ENCODE data around the gene DAZAP1.

Gene DAZAP1

DNA sequence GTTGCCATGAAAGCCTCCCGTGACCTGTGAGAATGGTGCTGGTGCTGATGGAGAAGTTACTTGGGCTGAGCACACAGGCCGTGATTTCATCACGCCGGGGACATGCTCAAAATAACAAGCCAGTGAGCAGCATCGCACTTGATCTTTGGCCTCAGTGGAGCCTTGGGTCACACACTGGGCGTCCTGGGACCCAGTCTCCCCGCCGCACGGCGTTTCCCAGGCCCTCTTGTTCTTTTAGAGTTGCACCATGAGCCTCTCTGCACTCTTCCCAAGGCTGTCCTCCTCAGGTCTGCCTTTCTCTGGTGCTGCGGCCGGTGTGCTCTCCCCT lies 33.2 kb upstream of the DAZAP1 start:
- DNase-seq: no peak
- in situ Hi-C loops (cut with HindIII; ENCODE audit: low pct_ligation_motif_present, low pct_unique_long_range_greater_than_20kb, low sequenced_read_pairs): no loop called here

DNA sequence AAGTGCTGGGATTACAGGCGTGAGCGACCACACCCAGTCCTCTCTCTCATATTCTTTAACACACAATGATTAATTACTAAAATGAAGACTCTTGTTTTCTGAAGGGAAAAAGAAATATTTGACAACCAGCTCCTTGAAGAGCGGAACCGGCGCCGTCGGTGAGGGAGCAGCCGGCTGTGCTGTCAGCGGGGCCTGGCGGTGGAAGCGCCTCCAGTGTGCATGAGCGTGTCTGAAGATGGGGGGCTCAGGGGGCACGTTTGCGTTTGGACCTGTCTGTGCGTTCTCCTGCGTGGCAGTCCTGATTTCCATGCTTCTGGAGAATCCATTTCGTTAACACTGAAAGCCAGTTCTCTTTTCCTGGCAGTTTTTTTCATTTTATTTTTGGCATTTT lies 31.0 kb upstream of the DAZAP1 start:
- in situ Hi-C loops (cut with HindIII; ENCODE audit: low pct_ligation_motif_present, low pct_unique_long_range_greater_than_20kb, low sequenced_read_pairs): no loop called here
- no peak for DNase-seq

GRCh38 chr19:1377176-1377964 lies 30.0 kb upstream of the DAZAP1 start:
- in situ Hi-C loops (cut with HindIII; ENCODE audit: low pct_ligation_motif_present, low pct_unique_long_range_greater_than_20kb, low sequenced_read_pairs): no loop called here
- no peak for DNase-seq

GRCh38 chr19:1377965-1378785 lies 29.2 kb upstream of the DAZAP1 start:
- no peak for DNase-seq
- in situ Hi-C loops (cut with HindIII; ENCODE audit: low pct_ligation_motif_present, low pct_unique_long_range_greater_than_20kb, low sequenced_read_pairs): no loop called here

DNA sequence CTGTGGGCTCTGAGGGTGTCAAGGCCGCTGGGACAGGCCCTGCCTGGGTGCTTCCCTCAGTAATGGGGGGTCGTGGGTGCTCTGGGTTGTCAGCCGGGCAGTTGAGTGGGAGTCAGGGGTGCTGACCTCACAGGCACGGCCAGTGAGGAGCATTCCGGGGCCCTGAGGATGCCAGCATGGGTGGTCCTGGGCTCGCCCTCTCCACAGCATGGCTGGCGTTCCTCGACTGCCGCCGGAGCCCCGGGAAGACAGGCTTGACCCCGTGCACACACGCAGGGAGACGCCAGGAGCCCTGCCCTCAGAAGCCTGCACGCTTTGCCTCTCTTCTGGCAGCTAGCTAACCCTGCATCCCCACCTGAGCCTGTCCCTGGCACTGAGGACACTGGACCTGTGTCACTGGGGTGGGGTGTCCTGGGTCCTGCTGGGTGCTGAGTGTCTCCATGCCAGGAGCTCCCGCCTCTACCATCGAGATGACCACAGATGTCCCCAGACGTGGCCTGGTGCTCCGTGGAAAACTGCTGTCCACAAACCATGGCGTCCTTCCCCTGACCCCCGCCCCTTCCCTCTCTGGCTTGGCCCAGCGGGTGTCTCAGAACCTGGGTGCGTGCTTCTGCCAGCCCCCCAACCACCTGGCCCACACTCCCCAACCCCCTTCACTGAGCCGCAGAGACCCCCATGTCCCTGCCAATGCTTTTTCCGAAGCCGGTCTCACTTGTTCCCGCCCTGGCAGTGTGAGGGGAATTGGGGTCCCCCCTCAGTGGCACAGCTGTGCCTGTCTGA lies 28.1 kb upstream of the DAZAP1 start:
- in situ Hi-C loops (cut with HindIII; ENCODE audit: low pct_ligation_motif_present, low pct_unique_long_range_greater_than_20kb, low sequenced_read_pairs): no loop called here
- no peak for DNase-seq

DNA sequence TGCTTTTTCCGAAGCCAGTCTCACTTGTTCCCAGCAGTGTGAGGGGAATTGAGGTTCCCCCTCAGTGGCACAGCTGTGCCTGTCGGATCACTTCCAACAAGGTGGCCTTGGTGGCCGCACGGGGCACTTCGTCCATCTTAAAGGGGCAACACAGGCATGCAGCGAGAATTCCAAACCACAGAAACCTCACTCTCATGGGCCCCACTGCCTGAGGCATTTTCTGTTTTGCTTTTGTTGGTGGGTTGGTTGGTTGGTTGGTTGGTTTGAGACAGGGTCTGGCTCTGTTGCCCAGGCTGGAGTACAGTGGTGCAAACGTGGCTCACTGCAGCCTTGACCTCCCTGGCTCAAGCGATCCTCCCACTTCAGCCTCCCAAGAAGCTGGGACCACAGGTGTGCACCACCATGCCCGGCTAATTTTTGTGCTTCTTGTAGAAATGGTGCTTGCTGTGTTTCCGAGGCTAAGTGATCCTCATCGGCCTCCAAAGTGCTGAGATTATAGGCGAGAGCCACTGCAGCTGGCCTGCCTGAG lies 27.4 kb upstream of the DAZAP1 start:
- in situ Hi-C loops (cut with HindIII; ENCODE audit: low pct_ligation_motif_present, low pct_unique_long_range_greater_than_20kb, low sequenced_read_pairs): no loop called here
- no peak for DNase-seq

DNA sequence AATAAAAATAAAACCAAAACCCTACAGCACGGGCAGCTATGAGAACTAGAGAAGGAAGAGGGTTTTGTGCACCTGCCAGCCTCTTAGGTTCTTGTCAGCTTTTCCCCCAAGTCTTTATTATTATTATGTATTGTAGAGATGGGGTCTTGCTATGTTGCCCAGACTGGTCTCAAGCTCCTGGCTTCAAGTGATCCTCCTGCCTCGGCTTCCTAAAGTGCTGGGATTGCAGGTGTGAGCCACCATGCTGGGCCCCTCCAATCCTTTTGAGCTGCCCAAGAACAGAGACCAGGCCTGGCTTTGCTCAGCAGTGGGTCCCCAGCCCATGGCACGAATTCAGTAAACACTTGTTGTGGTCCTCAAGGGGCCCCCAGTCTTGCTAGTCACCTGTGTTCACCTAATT lies 25.1 kb upstream of the DAZAP1 start:
- in situ Hi-C loops (cut with HindIII; ENCODE audit: low pct_ligation_motif_present, low pct_unique_long_range_greater_than_20kb, low sequenced_read_pairs): no loop called here
- no peak for DNase-seq

- no peak for DNase-seq
- in situ Hi-C loops (cut with HindIII; ENCODE audit: low pct_ligation_motif_present, low pct_unique_long_range_greater_than_20kb, low sequenced_read_pairs): no loop called here
Measured at GRCh38 chr19:1383017-1383311, 24.4 kb upstream of the DAZAP1 start.

DNA sequence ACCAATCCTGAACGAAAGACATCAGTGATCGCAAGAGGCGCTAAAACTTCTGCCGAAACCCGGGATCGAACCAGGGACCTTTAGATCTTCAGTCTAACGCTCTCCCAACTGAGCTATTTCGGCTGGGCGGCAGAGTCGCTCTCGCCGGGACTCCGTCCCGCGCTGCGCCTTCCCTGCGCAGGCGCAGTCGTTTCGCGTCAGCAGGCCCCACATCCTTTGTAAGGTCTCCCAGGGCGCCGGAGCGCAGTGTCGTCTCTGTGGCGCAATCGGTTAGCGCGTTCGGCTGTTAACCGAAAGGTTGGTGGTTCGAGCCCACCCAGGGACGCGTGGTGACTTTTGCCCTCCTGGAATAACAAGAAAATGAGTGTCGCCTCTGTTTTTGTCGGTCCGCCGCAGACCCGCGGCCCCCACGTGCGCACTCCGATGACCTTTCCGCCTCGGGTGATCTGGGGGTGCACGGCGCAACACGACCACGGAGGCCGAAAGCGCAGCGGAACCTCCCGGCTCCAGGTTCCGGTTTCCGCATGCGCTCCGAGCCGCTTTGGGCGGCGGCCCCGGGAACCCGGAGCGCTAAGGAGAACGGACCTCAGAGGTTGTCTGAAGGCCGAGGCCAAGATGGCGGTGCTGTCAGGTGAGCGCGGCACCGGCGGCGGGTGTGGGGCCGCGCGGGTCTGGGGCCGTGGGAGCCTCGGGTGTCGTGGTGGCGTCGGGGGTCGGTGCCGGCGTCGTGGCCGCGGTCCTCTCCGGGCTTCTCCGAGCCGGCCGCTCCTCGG lies 23.9 kb upstream of the DAZAP1 start, which contains the start of gene NDUFS7:
Gene NDUFS7 (plus strand): TSS at position 596 of the 773 bp plus-strand sequence. CDS start 20 bp downstream, at position 616.
- peak; percentile 85 for DNase-seq
- in situ Hi-C loops (cut with HindIII; ENCODE audit: low pct_ligation_motif_present, low pct_unique_long_range_greater_than_20kb, low sequenced_read_pairs): no loop called here

DNA sequence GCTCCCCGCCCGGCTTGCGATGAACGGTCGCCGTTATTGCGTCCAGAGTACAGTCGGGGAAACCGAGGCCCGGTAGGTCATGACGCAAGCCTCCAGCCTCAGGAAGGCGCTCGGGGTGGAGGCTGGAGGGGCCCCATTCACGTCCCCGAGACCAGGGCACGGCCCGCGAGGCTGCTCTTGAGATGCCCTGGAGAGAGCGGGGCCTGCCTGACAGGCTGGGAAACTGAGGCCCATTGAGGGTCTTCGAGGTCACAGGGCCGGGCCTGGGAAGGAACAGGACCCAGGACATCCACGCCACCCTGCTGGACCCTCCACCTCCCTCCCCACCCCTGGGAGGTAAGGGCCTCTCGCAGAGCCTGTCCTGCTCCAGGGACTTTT lies 23.3 kb upstream of the DAZAP1 start:
- no peak for DNase-seq
- in situ Hi-C loops (cut with HindIII; ENCODE audit: low pct_ligation_motif_present, low pct_unique_long_range_greater_than_20kb, low sequenced_read_pairs): no loop called here

DNA sequence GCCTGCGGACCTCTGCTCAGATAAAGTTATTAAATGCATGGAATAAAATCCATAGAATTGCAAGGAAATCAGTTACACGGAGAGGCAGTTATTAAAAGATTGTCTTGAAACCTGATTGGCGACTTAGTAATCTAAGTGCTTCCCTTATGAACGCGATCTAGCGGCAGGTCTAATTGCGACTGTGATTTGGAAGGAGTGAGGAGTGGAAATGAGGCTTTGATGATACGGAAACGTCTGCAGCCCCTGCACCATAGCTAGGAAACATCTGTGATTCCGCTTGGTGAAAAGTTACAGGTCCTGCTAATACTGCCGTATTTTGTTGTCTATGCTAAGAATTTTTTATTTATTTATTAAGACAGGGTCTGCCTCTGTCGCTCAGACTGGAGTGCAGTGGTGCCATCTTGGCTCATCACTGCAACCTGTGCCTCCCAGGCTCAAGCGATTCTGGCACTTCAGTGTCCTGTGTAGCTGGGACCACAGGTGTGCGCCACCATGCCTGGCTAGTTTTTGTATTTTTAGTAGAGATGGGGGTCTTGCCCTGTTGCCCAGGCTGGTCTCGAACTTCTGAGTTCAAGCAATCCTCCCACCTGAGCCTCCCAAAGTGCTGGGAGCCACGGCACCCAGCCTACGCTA lies 22.8 kb upstream of the DAZAP1 start:
- in situ Hi-C loops (cut with HindIII; ENCODE audit: low pct_ligation_motif_present, low pct_unique_long_range_greater_than_20kb, low sequenced_read_pairs): no loop called here
- DNase-seq: no peak

DNA sequence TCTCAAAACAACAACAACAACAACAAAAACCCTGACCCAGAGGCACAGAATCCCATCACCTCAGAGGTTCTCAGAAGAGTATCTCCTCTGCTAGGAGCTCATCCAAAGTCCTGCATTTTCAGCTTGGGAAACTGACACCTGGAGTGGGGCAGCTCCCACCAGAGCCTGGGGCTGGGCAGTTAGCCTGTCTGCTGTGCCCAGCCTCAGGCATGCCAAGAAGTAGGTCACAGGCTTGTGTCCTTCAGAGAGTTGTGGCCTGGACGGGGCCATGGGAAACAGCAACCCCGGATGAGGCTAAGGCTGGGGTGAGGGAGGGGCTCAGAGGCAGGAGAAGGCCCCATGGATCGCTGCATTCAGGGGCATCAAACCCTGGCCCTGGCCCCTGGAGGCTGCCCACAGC lies 21.6 kb upstream of the DAZAP1 start:
- no peak for DNase-seq
- in situ Hi-C loops (cut with HindIII; ENCODE audit: low pct_ligation_motif_present, low pct_unique_long_range_greater_than_20kb, low sequenced_read_pairs): no loop called here

- in situ Hi-C loops (cut with HindIII; ENCODE audit: low pct_ligation_motif_present, low pct_unique_long_range_greater_than_20kb, low sequenced_read_pairs): no loop called here
- DNase-seq: no peak
Measured at GRCh38 chr19:1386945-1387683, 20.3 kb upstream of the DAZAP1 start.

GRCh38 chr19:1387684-1388636 lies 19.4 kb upstream of the DAZAP1 start:
- DNase-seq: no peak
- in situ Hi-C loops (cut with HindIII; ENCODE audit: low pct_ligation_motif_present, low pct_unique_long_range_greater_than_20kb, low sequenced_read_pairs): no loop called here

- in situ Hi-C loops (cut with HindIII; ENCODE audit: low pct_ligation_motif_present, low pct_unique_long_range_greater_than_20kb, low sequenced_read_pairs): no loop called here
- DNase-seq: no peak
Measured at GRCh38 chr19:1388637-1389026, 18.8 kb upstream of the DAZAP1 start.

DNA sequence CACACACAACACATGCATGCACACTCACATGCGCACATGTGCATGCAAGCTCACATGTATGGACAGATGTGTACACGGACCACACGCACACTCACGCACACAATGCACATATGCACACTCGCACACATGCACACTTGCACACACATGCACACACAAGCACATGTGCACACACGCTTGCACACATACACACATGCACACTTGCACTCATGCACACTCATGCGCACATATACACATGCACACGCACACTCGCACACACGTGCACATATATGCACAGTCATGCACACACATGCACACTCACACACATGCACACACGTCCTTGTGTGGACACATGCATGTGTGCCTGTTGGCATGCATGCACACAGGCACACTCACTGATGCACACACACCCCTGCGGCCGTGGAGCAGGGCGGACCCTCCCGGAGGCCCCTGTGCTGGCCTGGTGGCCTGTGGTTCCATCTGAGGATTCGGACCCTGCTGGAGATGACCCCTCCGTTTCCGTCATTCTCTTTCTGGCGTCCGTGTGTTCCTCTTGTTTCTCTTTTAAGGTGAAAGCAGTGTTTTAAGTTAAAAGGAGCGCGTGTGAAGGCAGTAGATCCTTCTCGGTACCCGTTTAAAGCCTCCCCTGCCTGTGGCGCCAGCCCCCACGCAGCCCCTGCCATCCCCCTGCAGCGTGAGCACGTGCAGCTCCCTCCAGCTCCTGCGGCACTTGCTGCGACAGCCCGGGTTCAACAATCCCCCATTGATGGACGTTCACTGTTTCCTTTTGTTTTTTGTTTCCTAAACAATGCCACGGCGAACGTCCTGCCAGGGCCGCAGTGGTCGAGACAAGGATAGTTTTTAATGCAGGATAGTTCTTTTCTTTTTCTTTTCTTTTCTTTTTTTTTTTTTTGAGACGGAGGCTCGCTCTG lies 18.1 kb upstream of the DAZAP1 start:
- in situ Hi-C loops (cut with HindIII; ENCODE audit: low pct_ligation_motif_present, low pct_unique_long_range_greater_than_20kb, low sequenced_read_pairs): no loop called here
- DNase-seq: no peak

Data from ACHN (cell line).